IMR-90 (cell line): Measurements from ENCODE around the gene RELN.

ENCODE experiments used
- BHLHE40 ChIP-seq: fragments of 150-350 bp; IDR thresholded peaks from 2 replicates; pipeline ENCODE4 v1.6.1; 2016; ENCODE audit warnings: mild to moderate bottlenecking, low read depth, low read length
- CEBPB ChIP-seq: IDR thresholded peaks from 2 replicates; pipeline ENCODE4 v1.6.1; 2012; ENCODE audit warnings: low read depth, low read length, improper control_type of control experiment
- CHD1 ChIP-seq: IDR thresholded peaks from 2 replicates; pipeline ENCODE4 v1.6.1; 2012; ENCODE audit warnings: low read depth, low read length, improper control_type of control experiment
- CTCF ChIP-seq: conservative IDR thresholded peaks from 2 replicates; pipeline ENCODE4 v1.5.1; 2012; ENCODE audit warnings: mild to moderate bottlenecking, low read depth, low read length, improper control_type of control experiment
- FOS ChIP-seq: fragments of 150-350 bp; IDR thresholded peaks from 2 replicates; pipeline ENCODE4 v1.6.1; 2016; ENCODE audit warnings: low read depth, low read length
- MAZ ChIP-seq: IDR thresholded peaks from 2 replicates; pipeline ENCODE4 v1.6.1; 2012; ENCODE audit warnings: low read depth, mild to moderate bottlenecking, low read length, improper control_type of control experiment, moderate library complexity, borderline replicate concordance
- MXI1 ChIP-seq: IDR thresholded peaks from 2 replicates; pipeline ENCODE4 v1.6.1; 2012; ENCODE audit warnings: low read depth, mild to moderate bottlenecking, low read length, moderate library complexity, borderline replicate concordance
- POLR2A ChIP-seq: IDR thresholded peaks from 2 replicates; pipeline ENCODE4 v1.6.1; 2012; ENCODE audit warnings: mild to moderate bottlenecking, low read depth, low read length
- RAD21 ChIP-seq: IDR thresholded peaks from 2 replicates; pipeline ENCODE4 v1.6.1; 2012; ENCODE audit warnings: low read length, improper control_type of control experiment
- RFX5 ChIP-seq: IDR thresholded peaks from 2 replicates; pipeline ENCODE4 v1.8.0; 2012; ENCODE audit warnings: low read depth, mild to moderate bottlenecking, low read length, moderate library complexity

- TF ChIP-seq CTCF, result no peak
- TF ChIP-seq POLR2A, result no peak
- TF ChIP-seq BHLHE40, result no peak
- no peak for TF ChIP-seq RAD21
- TF ChIP-seq CEBPB, result no peak
- no peak for TF ChIP-seq FOS
- TF ChIP-seq RFX5, result no peak
- no peak for TF ChIP-seq CHD1
- no peak for TF ChIP-seq MXI1
- TF ChIP-seq MAZ, result no peak
These were observed 59.6 kb downstream of the RELN start for GRCh38 chr7:103929901-103930311.
